ENCODE data around the gene YOD1. TPM values are rescaled to one million over a fixed set of nuclear protein-coding genes. Genes with fewer than 3 reads are reported as not detected.

YOD1 gene
- polyA plus RNA-seq, 1 donor, result 10.1 TPM

DNA sequence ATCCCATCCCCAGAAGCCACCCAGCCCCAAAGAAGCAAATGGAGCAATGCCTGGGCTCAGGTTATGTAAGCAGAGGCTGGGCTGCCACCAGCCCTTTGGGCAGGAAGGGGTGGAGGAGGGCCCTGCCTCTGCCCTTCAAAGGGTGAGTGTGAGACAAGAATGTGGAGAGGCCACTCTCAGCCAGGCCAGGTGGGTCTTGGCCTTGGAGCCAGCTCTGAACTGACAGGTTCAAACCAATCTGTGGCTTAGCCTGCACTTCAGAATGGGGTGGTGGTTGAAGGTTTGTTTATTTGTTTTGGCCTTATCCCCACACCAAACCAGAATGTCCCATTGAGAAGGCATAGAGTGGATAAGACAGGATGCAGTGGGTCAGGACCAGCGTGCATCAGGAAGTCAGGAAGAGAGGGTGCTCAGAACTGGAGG lies 48.3 kb downstream of the YOD1 start:
- no CpG with 5 or more reads among the region's 1 CpG for WGBS (ENCODE audit: insufficient coverage, low lambda C conversion rate)
- H3K36me3 ChIP-seq (ENCODE audit: control insufficient read depth, insufficient read depth, low read length), result no peaks in the 10 kb centered on the region
- DNase-seq, result no peak
- H3K4me1 ChIP-seq (ENCODE audit: control insufficient read depth, insufficient read depth, low read length), result peaks cover 44% of the 10 kb centered on the region
- no peaks in the 10 kb centered on the region for H3K27me3 ChIP-seq (ENCODE audit: control insufficient read depth, insufficient read depth, low read length)
- no peaks in the 10 kb centered on the region for H3K9me3 ChIP-seq (ENCODE audit: control insufficient read depth, low read depth, low read length)
- H3K4me3 ChIP-seq (ENCODE audit: low read length), result no peak overlapping the region
- H3K27ac ChIP-seq (ENCODE audit: low read length), result no peak overlapping the region

DNA sequence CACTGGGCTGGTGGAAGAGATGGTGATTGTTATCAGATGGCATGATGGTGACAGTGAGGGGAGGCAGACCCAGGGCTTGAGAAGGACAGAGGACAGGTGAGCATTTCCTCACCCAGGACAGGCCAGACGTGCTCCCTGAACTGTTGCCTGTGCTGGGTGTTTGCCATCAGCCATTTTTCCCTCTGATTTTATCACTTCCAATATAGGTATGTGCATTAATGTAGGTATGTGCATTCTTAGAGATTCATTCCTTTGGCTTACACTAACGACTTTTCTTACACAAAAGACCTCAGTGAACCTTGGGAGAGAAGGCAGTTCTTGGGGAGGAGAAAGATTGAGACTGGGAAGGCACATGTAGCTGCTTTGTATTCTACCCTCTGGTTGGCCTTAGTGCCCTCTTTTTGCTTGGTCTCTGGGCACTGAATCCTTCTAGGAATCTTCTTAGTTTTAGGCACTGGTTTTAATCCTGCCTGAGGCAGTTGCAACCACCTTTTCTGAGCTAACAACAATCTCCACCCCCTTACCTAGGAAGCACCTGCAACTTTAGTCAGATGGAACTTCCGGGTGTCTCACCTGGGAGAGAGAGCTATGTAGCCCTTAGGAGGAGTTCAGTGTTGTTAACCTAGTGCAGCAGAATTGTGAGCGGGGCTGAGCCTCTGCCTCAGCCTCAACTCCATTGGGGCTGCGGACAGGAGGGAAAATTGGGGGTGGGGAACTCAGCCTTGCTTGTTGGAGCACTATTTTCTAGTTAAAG lies 49.3 kb downstream of the YOD1 start:
- WGBS (ENCODE audit: insufficient coverage, low lambda C conversion rate), result 20% methylated on average over 1 of the region's 5 CpGs
- Histone ChIP-seq H3K27me3 (ENCODE audit: control insufficient read depth, insufficient read depth, low read length) (no peaks in the 10 kb centered on the region), H3K36me3 (ENCODE audit: control insufficient read depth, insufficient read depth, low read length) (no peaks in the 10 kb centered on the region), H3K4me1 (ENCODE audit: control insufficient read depth, insufficient read depth, low read length) (peaks cover 34% of the 10 kb centered on the region), H3K9me3 (ENCODE audit: control insufficient read depth, low read depth, low read length) (no peaks in the 10 kb centered on the region), H3K4me3 (ENCODE audit: low read length) (no peak overlapping the region), H3K27ac (ENCODE audit: low read length) (no peak overlapping the region)
- DNase-seq, result peak in 1 of 2 donors; percentile 78

DNA sequence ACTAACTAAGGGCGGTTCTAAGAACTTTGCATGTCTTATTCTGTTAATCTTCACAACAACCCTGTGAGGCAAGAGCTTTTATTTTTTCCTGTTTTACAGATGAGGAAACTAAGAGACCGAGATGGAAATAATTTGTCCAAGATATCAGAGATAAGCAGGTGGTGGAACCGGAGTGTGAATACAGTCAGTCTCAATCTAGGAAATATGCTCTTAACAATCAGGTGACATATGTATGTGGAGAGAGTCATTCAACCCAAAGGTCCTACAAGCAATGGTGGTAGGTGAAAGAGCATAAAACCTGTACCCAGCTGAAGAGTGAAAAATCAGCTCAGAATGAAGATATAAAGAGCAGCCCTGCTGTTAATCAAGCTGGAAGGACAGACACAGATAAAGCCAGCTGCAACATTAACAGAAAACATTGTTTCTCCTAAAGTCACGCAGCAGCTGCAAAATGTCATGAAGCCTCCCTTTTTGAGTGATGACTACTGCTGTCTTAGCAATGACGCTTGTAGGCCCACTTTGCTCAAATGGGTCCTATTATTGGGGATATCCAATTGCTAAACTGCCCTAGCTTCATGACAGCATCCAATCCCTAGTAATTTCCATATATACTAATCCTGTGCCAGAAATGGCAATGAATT lies 50.2 kb downstream of the YOD1 start:
- WGBS (ENCODE audit: insufficient coverage, low lambda C conversion rate), result 83% methylated on average over 2 of the region's 5 CpGs
- DNase-seq, result no peak
- H3K27ac ChIP-seq (ENCODE audit: low read length), result no peak overlapping the region
- no peaks in the 10 kb centered on the region for H3K36me3 ChIP-seq (ENCODE audit: control insufficient read depth, insufficient read depth, low read length)
- H3K4me3 ChIP-seq (ENCODE audit: low read length), result no peak overlapping the region
- H3K9me3 ChIP-seq (ENCODE audit: control insufficient read depth, low read depth, low read length), result no peaks in the 10 kb centered on the region
- peaks cover 27% of the 10 kb centered on the region for H3K4me1 ChIP-seq (ENCODE audit: control insufficient read depth, insufficient read depth, low read length)
- no peaks in the 10 kb centered on the region for H3K27me3 ChIP-seq (ENCODE audit: control insufficient read depth, insufficient read depth, low read length)

DNA sequence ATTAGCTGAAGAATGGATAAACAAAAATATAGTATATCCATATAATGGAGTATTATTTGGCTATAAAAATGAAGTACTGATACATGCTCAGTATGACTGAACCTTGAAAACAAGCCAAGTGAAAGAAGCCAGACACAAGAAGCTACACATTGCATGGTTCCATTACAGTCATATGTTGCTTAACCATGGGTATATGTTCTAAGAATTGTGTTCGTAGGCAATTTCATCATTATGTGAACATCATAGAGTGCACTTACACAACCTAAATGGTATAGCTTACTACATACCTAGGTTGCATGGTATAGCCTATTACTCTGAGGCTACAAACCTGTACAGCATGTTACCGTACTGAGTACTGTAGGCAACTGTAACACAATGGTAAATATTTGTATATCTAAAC lies 52.2 kb downstream of the YOD1 start:
- Histone ChIP-seq H3K36me3 (ENCODE audit: control insufficient read depth, insufficient read depth, low read length) (no peaks in the 10 kb centered on the region), H3K27ac (ENCODE audit: low read length) (no peak overlapping the region), H3K27me3 (ENCODE audit: control insufficient read depth, insufficient read depth, low read length) (no peaks in the 10 kb centered on the region), H3K4me1 (ENCODE audit: control insufficient read depth, insufficient read depth, low read length) (peaks cover 15% of the 10 kb centered on the region), H3K9me3 (ENCODE audit: control insufficient read depth, low read depth, low read length) (no peaks in the 10 kb centered on the region), H3K4me3 (ENCODE audit: low read length) (no peak overlapping the region)
- DNase-seq, result no peak
- no CpG with 5 or more reads among the region's 2 CpGs for WGBS (ENCODE audit: insufficient coverage, low lambda C conversion rate)

Other genes starting within 250 kb of the YOD1 start
- gene IL20, start 185.6 kb downstream of the YOD1 start, polyA plus RNA-seq, result 0.06 TPM
- 0.48 TPM for gene IL24, start 153.8 kb downstream of the YOD1 start, polyA plus RNA-seq
- 4.4 TPM for gene FCMR, start 129.3 kb downstream of the YOD1 start, polyA plus RNA-seq
- 23.7 TPM for gene PIGR, start 104.7 kb downstream of the YOD1 start, polyA plus RNA-seq
- 5.3 TPM for gene FCAMR, start 80.7 kb downstream of the YOD1 start, polyA plus RNA-seq
- gene C1orf116, start 18.5 kb downstream of the YOD1 start, polyA plus RNA-seq, result 45.7 TPM
- 37.2 TPM for gene PFKFB2, start 2.1 kb upstream of the YOD1 start, polyA plus RNA-seq
- 0.48 TPM for gene C4BPB, start 37.7 kb upstream of the YOD1 start, polyA plus RNA-seq
- gene C4BPA, start 53.0 kb upstream of the YOD1 start, polyA plus RNA-seq, result 0.04 TPM

Data from large intestine (tissue), 3 donors.